GM23248 (cell line): ENCODE data around the gene DHRS3. TPM values are rescaled to one million over a fixed set of nuclear protein-coding genes. Genes with fewer than 3 reads are reported as not detected.

Experiments
- DNase-seq: peaks from one replicate; pipeline ENCODE4 v3.0.0-alpha.2; 2015
- H2AFZ ChIP-seq: fragments of 200-600 bp; sonication (generic); 2 replicates; pipeline ENCODE4 v1.6.1; 2016; ENCODE audit warnings: antibody characterized with exemption
- H3F3A ChIP-seq: fragments of 200-600 bp; sonication (generic); 2 replicates; pipeline ENCODE4 v1.6.1; 2016; ENCODE audit warnings: mild to moderate bottlenecking, antibody characterized with exemption, mixed run types; ENCODE audit not compliant: insufficient read depth
- H3K27ac ChIP-seq: fragments of 200-600 bp; sonication (generic); 2 replicates; pipeline ENCODE4 v1.5.1; 2016; ENCODE audit warnings: mild to moderate bottlenecking
- H3K27me3 ChIP-seq: fragments of 200-600 bp; sonication (generic); replicated peaks from 2 replicates; pipeline ENCODE4 v1.6.1; 2016; ENCODE audit warnings: mild to moderate bottlenecking; ENCODE audit not compliant: insufficient read depth
- H3K36me3 ChIP-seq: fragments of 200-600 bp; sonication (generic); 2 replicates; pipeline ENCODE4 v1.6.1; 2016; ENCODE audit warnings: low read depth, mild to moderate bottlenecking
- H3K4me1 ChIP-seq: fragments of 200-600 bp; sonication (generic); 2 replicates; pipeline ENCODE4 v1.6.1; 2016; ENCODE audit warnings: mild to moderate bottlenecking; ENCODE audit not compliant: insufficient read depth
- H3K4me2 ChIP-seq: fragments of 200-600 bp; sonication (generic); one replicate; pipeline ENCODE4 v1.6.1; 2016; ENCODE audit warnings: mild to moderate bottlenecking; ENCODE audit not compliant: unreplicated experiment
- H3K4me3 ChIP-seq: fragments of 200-600 bp; sonication (generic); 2 replicates; pipeline ENCODE4 v1.5.1; 2016; ENCODE audit warnings: mild to moderate bottlenecking
- H3K79me2 ChIP-seq: fragments of 200-600 bp; sonication (generic); 2 replicates; pipeline ENCODE4 v1.6.1; 2016; ENCODE audit warnings: mild to moderate bottlenecking; ENCODE audit not compliant: insufficient read depth
- H3K9ac ChIP-seq: fragments of 200-600 bp; sonication (generic); 2 replicates; pipeline ENCODE4 v1.6.1; 2016; ENCODE audit warnings: mild to moderate bottlenecking
- H3K9me2 ChIP-seq: fragments of 200-600 bp; sonication (generic); 2 replicates; pipeline ENCODE4 v1.6.1; 2016; ENCODE audit warnings: mixed run types, mild to moderate bottlenecking, moderate library complexity; ENCODE audit not compliant: insufficient read depth
- H3K9me3 ChIP-seq: fragments of 200-600 bp; sonication (generic); one replicate; pipeline ENCODE4 v1.6.1; 2017; ENCODE audit warnings: low read depth
- H4K20me1 ChIP-seq: fragments of 200-600 bp; sonication (generic); 2 replicates; pipeline ENCODE4 v1.6.0; 2016; ENCODE audit not compliant: insufficient read depth
- EZH2 ChIP-seq: fragments of 200-600 bp; sonication (generic); IDR thresholded peaks from 2 replicates; pipeline ENCODE4 v1.6.1; 2018; ENCODE audit warnings: antibody characterized with exemption, mild to moderate bottlenecking; ENCODE audit not compliant: insufficient read depth, poor library complexity, severe bottlenecking
- EZH2phosphoT487 ChIP-seq: fragments of 200-600 bp; sonication (generic); IDR thresholded peaks from 2 replicates; pipeline ENCODE4 v1.6.1; 2018; ENCODE audit warnings: antibody characterized with exemption, moderate library complexity, mild to moderate bottlenecking, low read depth; ENCODE audit not compliant: insufficient read depth
- WGBS, 2 experiments: methylation state at CpG; one replicate each; pipeline ENCODE4 v1.1.6; 2015 to 2017; ENCODE audit warnings: low lambda C conversion rate in 2 of 2, low coverage in 1 of 2; ENCODE audit errors: missing lambda C conversion rate in 2 of 2; 5-methylcytosine and 5-hydroxymethylcytosine counted together
- in situ Hi-C: fragments of 300-500 bp; cut with MboI; formaldehyde crosslinking; loops from 2 replicates; pipeline ENCODE4 v1.15.0; 2020
- polyA plus RNA-seq: library from polyadenylated mRNA; unstranded; fragments of >200 nt; fragmentation: Nextera tagmentation; extraction: Ambion mirVana; gene quantifications from 2 replicates; pipeline ENCODE4 v1.2.1, GENCODE V29; 2016
- total RNA-seq: library from RNA; depleted of rRNA; stranded (reverse); fragments of >200 nt; shearing (Covaris generic); gene quantifications from 2 replicates; pipeline ENCODE4 v1.2.3, GENCODE V29; 2014

Gene DHRS3
- total and polyA plus RNA-seq, 2 experiments from 2014 or later: 55.2 to 120 TPM

DNA sequence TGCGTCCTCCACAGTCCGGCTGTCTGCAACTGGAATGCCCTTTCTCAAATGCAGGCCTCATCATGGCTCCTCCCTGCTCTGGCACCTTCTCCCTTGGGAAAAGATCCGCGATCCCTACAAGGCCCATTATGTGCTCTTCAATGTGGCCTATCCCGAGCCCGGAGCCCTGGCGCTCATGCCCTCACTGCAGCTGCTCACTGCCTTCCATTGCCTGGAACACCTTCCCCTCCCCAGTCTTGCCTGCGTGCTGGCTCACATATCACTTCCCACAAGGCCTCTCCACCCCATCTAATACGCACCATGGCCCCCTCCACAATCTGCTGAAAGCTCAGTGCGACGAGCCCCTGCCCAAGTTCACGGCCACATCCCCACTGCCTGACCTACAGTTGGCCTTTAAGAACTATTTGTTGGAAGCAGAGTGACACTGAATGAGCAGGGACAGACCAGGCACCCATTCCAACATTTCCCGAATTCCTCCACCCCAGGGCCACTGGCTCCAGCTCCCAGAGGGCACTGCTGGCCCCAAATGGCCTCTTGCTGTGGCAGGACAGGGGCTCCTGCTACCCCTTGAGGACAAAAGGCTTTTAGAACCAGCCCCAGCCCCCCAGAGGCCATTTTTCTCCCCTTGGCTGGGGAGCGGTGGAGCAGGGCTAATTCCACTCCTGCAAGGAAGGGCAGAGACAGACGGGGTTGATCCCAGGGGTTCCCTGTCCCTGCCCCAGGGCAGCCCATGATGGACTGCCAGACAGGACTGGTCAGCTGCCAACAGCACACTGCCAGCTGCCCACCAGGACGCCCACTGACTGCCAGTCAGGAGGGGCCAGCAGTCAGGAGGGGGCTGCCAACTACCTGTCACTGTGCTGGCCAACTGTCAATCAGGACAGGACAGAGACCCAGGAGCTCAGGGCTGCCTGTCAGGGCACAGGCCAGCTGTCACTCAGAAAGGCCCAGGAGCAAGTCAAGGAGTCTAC is 64.8 kb downstream of the DHRS3 start:
- no peak overlapping the region for H3K9ac ChIP-seq
- peaks cover 30% of the 10 kb centered on the region for H3K4me1 ChIP-seq
- H3K36me3 ChIP-seq: no peaks in the 10 kb centered on the region
- TF ChIP-seq EZH2phosphoT487: no peak
- WGBS, 2 experiments: 78 to 81% methylated on average over 15 to 16 of the region's 16 CpGs
- no peaks in the 10 kb centered on the region for H3K9me2 ChIP-seq
- H3K4me3 ChIP-seq: no peak overlapping the region
- no peaks in the 10 kb centered on the region for H3K27me3 ChIP-seq
- no peaks in the 10 kb centered on the region for H3K79me2 ChIP-seq
- peaks cover 6% of the 10 kb centered on the region for H3F3A ChIP-seq
- H3K9me3 ChIP-seq: no peaks in the 10 kb centered on the region
- no peak overlapping the region for H3K4me2 ChIP-seq
- no peak for DNase-seq
- in situ Hi-C loops: no loop called here
- no peak overlapping the region for H2AFZ ChIP-seq
- no peak overlapping the region for H3K27ac ChIP-seq
- H4K20me1 ChIP-seq: no peaks in the 10 kb centered on the region

DNA sequence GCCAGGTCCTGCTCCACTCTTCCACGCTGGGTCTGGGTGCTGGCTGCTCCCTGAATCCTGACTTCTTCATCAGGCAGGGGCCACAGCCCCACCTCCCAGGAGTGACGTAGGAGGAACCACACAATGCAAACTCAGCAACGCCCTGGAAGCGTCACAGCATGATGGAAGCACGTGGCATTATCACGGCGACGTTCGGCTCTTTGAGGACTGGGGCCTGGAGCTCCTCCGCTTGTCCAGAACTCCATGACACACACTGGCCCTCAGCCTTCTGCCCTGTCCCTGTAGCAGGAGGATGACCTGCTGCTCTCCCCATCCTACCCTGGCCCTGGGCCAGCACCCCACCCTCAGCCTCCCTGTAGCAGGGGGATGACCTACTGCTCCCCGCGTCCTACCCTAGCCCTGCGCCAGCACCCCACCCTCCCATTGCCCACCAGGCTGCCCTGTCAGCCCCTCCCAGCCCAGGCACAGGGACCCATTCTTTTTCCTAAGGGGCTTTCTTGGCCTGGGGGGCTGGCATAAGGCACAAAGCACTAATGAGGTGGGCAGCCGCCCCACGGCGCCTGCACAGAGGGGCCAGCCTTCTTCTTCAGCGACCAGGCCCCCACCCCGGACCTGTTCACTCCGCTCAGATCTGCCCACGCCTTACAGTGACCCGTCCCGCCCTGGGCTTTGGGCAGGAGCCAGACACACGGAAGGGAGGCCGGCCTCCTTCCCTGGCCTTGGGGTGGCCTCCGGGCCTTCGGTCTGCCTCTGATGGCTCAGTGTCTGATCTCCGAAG is 65.7 kb downstream of the DHRS3 start:
- no peak overlapping the region for H3K9ac ChIP-seq
- no peak overlapping the region for H3K4me3 ChIP-seq
- no peak overlapping the region for H3K4me2 ChIP-seq
- H3K79me2 ChIP-seq: no peaks in the 10 kb centered on the region
- no peaks in the 10 kb centered on the region for H3K9me3 ChIP-seq
- no peak overlapping the region for H2AFZ ChIP-seq
- DNase-seq: no peak
- peaks cover 26% of the 10 kb centered on the region for H3K4me1 ChIP-seq
- no peaks in the 10 kb centered on the region for H4K20me1 ChIP-seq
- TF ChIP-seq EZH2 (no peak), EZH2phosphoT487 (no peak)
- no peaks in the 10 kb centered on the region for H3K27me3 ChIP-seq
- peaks cover 6% of the 10 kb centered on the region for H3F3A ChIP-seq
- 94% methylated on average over 21 to 27 of the region's 27 CpGs for WGBS, 2 experiments
- no peaks in the 10 kb centered on the region for H3K9me2 ChIP-seq
- in situ Hi-C loops: no loop called here
- no peaks in the 10 kb centered on the region for H3K36me3 ChIP-seq
- H3K27ac ChIP-seq: no peak overlapping the region

DNA sequence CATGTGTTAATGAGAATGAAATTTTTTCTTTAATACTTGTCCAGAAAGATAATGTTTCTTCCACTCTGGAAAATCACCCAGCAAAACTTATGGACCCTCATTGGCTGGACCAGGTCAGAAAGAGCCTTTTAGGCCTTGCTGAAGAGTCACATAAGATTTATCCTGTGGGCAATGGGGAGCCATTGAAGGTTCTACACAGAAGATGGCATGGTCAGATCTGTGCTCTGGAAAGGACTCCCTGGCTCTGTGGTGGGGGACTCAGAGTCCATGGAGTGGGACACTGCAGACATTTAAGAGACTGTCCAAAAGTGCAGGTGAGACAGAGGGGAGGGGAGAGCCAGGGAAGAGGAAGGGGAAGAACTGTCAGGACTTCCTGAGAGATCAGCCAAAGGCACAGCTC is 66.4 kb downstream of the DHRS3 start:
- Histone ChIP-seq H3K9me2 (no peaks in the 10 kb centered on the region), H3K27me3 (no peaks in the 10 kb centered on the region), H3K79me2 (no peaks in the 10 kb centered on the region), H4K20me1 (no peaks in the 10 kb centered on the region), H3K27ac (no peak overlapping the region), H3K4me2 (no peak overlapping the region), H3F3A (no peaks in the 10 kb centered on the region; the same call in 1 of the 2 replicates), H3K9ac (no peak overlapping the region), H3K4me1 (peaks cover 18% of the 10 kb centered on the region), H2AFZ (no peak overlapping the region), H3K4me3 (no peak overlapping the region), H3K9me3 (no peaks in the 10 kb centered on the region), H3K36me3 (no peaks in the 10 kb centered on the region)
- DNase-seq: no peak
- TF ChIP-seq EZH2 (no peak), EZH2phosphoT487 (no peak)
- in situ Hi-C loops: no loop called here

DNA sequence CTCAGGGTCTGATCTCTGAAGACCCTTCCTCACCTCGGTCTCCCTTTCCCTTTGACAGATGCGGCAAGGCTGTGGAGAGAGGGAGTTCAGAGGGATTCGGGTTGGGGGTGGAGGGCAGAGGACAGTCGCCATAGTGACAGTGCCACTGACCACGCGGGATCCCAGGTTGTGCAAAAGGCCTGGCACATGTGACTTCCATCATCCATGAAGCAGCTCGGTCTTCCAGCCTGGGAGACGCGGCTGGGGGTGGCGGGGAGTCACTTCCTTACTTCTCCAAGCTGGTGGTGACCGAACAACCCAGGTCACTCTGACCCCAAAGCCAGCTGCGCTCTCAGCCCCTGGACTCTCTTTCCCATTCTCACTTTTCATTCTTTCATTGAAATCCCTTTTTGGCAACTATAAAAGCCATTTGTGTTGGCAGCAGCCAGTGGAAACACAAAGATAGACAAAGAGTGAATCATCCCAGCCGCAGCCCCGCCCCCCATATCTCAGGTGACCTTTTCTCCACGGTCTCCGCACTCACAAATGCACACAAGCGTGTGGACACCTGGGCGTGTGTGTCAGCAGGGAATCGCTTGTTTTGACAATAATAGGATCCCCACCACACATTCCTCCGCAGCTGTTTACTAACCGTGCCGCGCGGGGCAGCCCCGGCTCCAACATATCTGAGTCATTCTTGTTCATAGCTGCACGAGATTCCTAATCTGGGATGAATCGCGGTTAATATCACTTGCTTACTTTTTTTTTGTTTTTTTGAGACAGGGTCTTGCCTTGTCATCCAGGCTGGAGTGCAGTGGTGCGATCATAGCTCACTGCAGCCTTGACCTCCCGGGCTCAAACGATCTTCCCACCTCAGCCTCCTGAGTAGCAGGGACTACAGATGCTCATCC is 68.3 kb downstream of the DHRS3 start:
- in situ Hi-C loops: no loop called here
- Histone ChIP-seq H3K9ac (peak overlapping the region; percentile 57), H3K27me3 (no peaks in the 10 kb centered on the region), H3K4me3 (peak overlapping the region; percentile 55), H3F3A (no peaks in the 10 kb centered on the region; the same call in 1 of the 2 replicates), H3K9me2 (no peaks in the 10 kb centered on the region), H3K4me1 (peaks cover 16% of the 10 kb centered on the region), H3K9me3 (no peaks in the 10 kb centered on the region), H3K79me2 (no peaks in the 10 kb centered on the region), H3K36me3 (no peaks in the 10 kb centered on the region), H3K4me2 (peak overlapping the region; percentile 69), H3K27ac (peak overlapping the region; percentile 77), H4K20me1 (no peaks in the 10 kb centered on the region), H2AFZ (peak overlapping the region; percentile 1; the same call in 1 of the 2 replicates)
- TF ChIP-seq EZH2: no peak
- TF ChIP-seq EZH2phosphoT487: no peak
- 1 to 2% methylated on average over 31 of the region's 31 CpGs for WGBS, 2 experiments
- peak; percentile 95 for DNase-seq
